CD8-positive, alpha-beta memory T cell (primary cell): ENCODE results near the gene ZNF385C. TPM values are rescaled to one million over a fixed set of nuclear protein-coding genes. Genes with fewer than 3 reads are reported as not detected.
A peak's percentile ranks its signal among the peaks of the same experiment; 100 is the strongest.

Source experiments
- CTCF ChIA-PET: fragments of 350-600 bp; sonication (Branson Sonifier 250); formaldehyde crosslinking; loops from one replicate; lab custom pipeline; 2021; ENCODE audit warnings: antibody characterized with exemption; lab: Charles Lee
- POLR2A ChIA-PET: fragments of 350-600 bp; sonication (Branson Sonifier 250); formaldehyde crosslinking; loops from one replicate; lab custom pipeline; 2021; ENCODE audit warnings: antibody characterized with exemption; lab: Charles Lee
- DNase-seq, 5 donors: peaks; one replicate each; pipeline versions ENCODE4 v3.0.0 to v3.0.0-alpha.2; 2020 to 2022; ENCODE audit warnings: mixed read lengths in 1 of 5
- H3K27ac ChIP-seq: one replicate; pipeline ENCODE4 v1.7.0; 2013; ENCODE audit warnings: low read depth, mild to moderate bottlenecking, low read length, moderate library complexity
- H3K27me3 ChIP-seq: 2 replicates; pipeline ENCODE4 v1.7.0; 2013; ENCODE audit warnings: low read length, mild to moderate bottlenecking; ENCODE audit not compliant: insufficient read depth, poor library complexity, severe bottlenecking
- H3K36me3 ChIP-seq: 2 replicates; pipeline ENCODE4 v1.7.0; 2013; ENCODE audit warnings: mild to moderate bottlenecking, low read length, moderate library complexity; ENCODE audit not compliant: insufficient read depth
- H3K4me1 ChIP-seq: 2 replicates; pipeline ENCODE4 v1.7.0; 2013; ENCODE audit warnings: mild to moderate bottlenecking, low read length, moderate library complexity; ENCODE audit not compliant: insufficient read depth
- H3K4me3 ChIP-seq: 2 replicates; pipeline ENCODE4 v1.7.0; 2013; ENCODE audit warnings: mild to moderate bottlenecking, low read length
- H3K9me3 ChIP-seq: 2 replicates; pipeline ENCODE4 v1.7.0; 2013; ENCODE audit warnings: mild to moderate bottlenecking, low read length
- H3K27ac Mint-ChIP-seq, 8 donors: one replicate each; pipeline ENCODE4 v1.8.0; 2020 to 2021; ENCODE audit warnings: mixed read lengths in 8 of 8, mild to moderate bottlenecking in 6 of 8, inconsistent platforms in 3 of 8, moderate library complexity in 3 of 8
- H3K27me3 Mint-ChIP-seq, 2 donors: one replicate each; pipeline ENCODE4 v1.8.0; 2020 to 2021; ENCODE audit warnings: mixed read lengths in 2 of 2, mild to moderate bottlenecking in 1 of 2, moderate library complexity in 1 of 2
- H3K36me3 Mint-ChIP-seq, 3 donors: one replicate each; pipeline ENCODE4 v1.8.0; 2020 to 2021; ENCODE audit warnings: mixed read lengths in 3 of 3, inconsistent platforms in 1 of 3, mild to moderate bottlenecking in 1 of 3
- H3K4me1 Mint-ChIP-seq, 3 donors: one replicate each; pipeline ENCODE4 v1.8.0; 2020 to 2021; ENCODE audit warnings: mixed read lengths in 3 of 3, inconsistent platforms in 1 of 3, mild to moderate bottlenecking in 1 of 3
- H3K4me3 Mint-ChIP-seq, 7 donors: one replicate each; pipeline ENCODE4 v1.8.0; 2020 to 2021; ENCODE audit warnings: mixed read lengths in 7 of 7, mild to moderate bottlenecking in 6 of 7, moderate library complexity in 4 of 7, inconsistent platforms in 2 of 7
- H3K9me3 Mint-ChIP-seq, 5 donors: one replicate each; pipeline ENCODE4 v1.8.0; 2020 to 2022; ENCODE audit warnings: mixed read lengths in 5 of 5, mild to moderate bottlenecking in 3 of 5, moderate library complexity in 2 of 5, inconsistent platforms in 1 of 5
- polyA plus RNA-seq: library from polyadenylated mRNA; unstranded; fragments of 300-500 nt; fragmentation: Illumina TruSeq; gene quantifications from one replicate; pipeline ENCODE4 v1.2.3, GENCODE V29; 2021
- total RNA-seq, 2 experiments: library from RNA; stranded (reverse); gene quantifications; one replicate each; pipeline ENCODE4 v1.2.3, GENCODE V29; 2021

ZNF385C gene
- total and polyA plus RNA-seq, 3 experiments from 2014 or later: not detected

GRCh38 chr17:42110301-42111264 lies 12.3 kb upstream of the ZNF385C start:
- Mint-ChIP-seq H3K27ac (peak overlapping the region in 7 of 8 donors; percentile 26 to 90 (median 70)), H3K9me3 (no peaks in the 10 kb centered on the region), H3K36me3 (peaks cover 0 to 30% (median 7%) of the 10 kb centered on the region in 3 donors), H3K27me3 (no peaks in the 10 kb centered on the region), H3K4me3 (peak overlapping the region; percentile 39 to 89 (median 56)), H3K4me1 (peaks cover 27 to 52% (median 28%) of the 10 kb centered on the region in 3 donors)
- H3K4me1 ChIP-seq: peaks cover 31% of the 10 kb centered on the region
- H3K36me3 ChIP-seq: no peaks in the 10 kb centered on the region
- H3K27ac ChIP-seq: no peak overlapping the region
- ChIA-PET POLR2A (no interaction called here), CTCF (interaction anchor here (1.1 to 11.7 kb wide), 7 partner anchors 9 to 147 kb away, joined by 3 to 109 read pairs (median 3); partner anchors contain the start of gene DNAJC7)
- H3K4me3 ChIP-seq: no peak overlapping the region
- H3K9me3 ChIP-seq: no peaks in the 10 kb centered on the region
- DNase-seq: no peak
- no peaks in the 10 kb centered on the region for H3K27me3 ChIP-seq

GRCh38 chr17:42109086-42109485 lies 10.8 kb upstream of the ZNF385C start:
- H3K36me3 ChIP-seq: no peaks in the 10 kb centered on the region
- Mint-ChIP-seq H3K4me1 (peaks cover 22 to 47% (median 28%) of the 10 kb centered on the region in 3 donors), H3K36me3 (peaks cover 0 to 39% (median 6%) of the 10 kb centered on the region in 3 donors), H3K27me3 (no peaks in the 10 kb centered on the region), H3K27ac (peak overlapping the region in 2 of 8 donors; percentile 8 to 43), H3K9me3 (no peaks in the 10 kb centered on the region), H3K4me3 (peak overlapping the region in 1 of 7 donors; percentile 6)
- POLR2A ChIA-PET: no interaction called here
- peaks cover 31% of the 10 kb centered on the region for H3K4me1 ChIP-seq
- CTCF ChIA-PET: interaction anchor here (1.4 to 2.1 kb wide), 2 partner anchors 41 to 84 kb away, joined by 3 to 5 read pairs; no protein-coding TSS in a partner anchor
- DNase-seq: no peak
- no peak overlapping the region for H3K4me3 ChIP-seq
- no peak overlapping the region for H3K27ac ChIP-seq
- no peaks in the 10 kb centered on the region for H3K9me3 ChIP-seq
- H3K27me3 ChIP-seq: no peaks in the 10 kb centered on the region

GRCh38 chr17:42107597-42108576 lies 9.6 kb upstream of the ZNF385C start:
- Histone ChIP-seq H3K4me1 (peaks cover 25% of the 10 kb centered on the region), H3K4me3 (no peak overlapping the region), H3K27ac (no peak overlapping the region), H3K9me3 (no peaks in the 10 kb centered on the region), H3K36me3 (no peaks in the 10 kb centered on the region), H3K27me3 (no peaks in the 10 kb centered on the region)
- Mint-ChIP-seq H3K4me3 (peak overlapping the region; percentile 48 to 80 (median 59)), H3K27me3 (no peaks in the 10 kb centered on the region), H3K36me3 (peaks cover 0 to 46% (median 6%) of the 10 kb centered on the region in 3 donors), H3K4me1 (peaks cover 21 to 47% (median 28%) of the 10 kb centered on the region in 3 donors), H3K9me3 (no peaks in the 10 kb centered on the region), H3K27ac (peak overlapping the region in 4 of 8 donors; percentile 17 to 82 (median 52))
- ChIA-PET CTCF (interaction anchor here (1.1 to 2.1 kb wide), 5 partner anchors 8 to 90 kb away, joined by 3 to 8 read pairs (median 3); partner anchors contain the start of genes DNAJC7 and NKIRAS2), POLR2A (interaction anchor here (0.6 to 0.9 kb wide), 2 partner anchors 12 to 21 kb away, joined by 3 read pairs; no protein-coding TSS in a partner anchor)
- DNase-seq: peak; percentile 86 to 92 (median 87)

- no peaks in the 10 kb centered on the region for H3K9me3 Mint-ChIP-seq
- H3K4me1 Mint-ChIP-seq: peaks cover 14 to 40% (median 23%) of the 10 kb centered on the region in 3 donors
- ChIA-PET CTCF (interaction anchor here (0.9 to 2.1 kb wide), 5 partner anchors 9 to 141 kb away, joined by 3 to 8 read pairs (median 3); partner anchors contain the start of gene CNP), POLR2A (interaction anchor here (0.6 kb wide), 1 partner anchor 101 kb away, joined by 4 read pairs; no protein-coding TSS in a partner anchor)
- H3K27me3 Mint-ChIP-seq: no peaks in the 10 kb centered on the region
- Histone ChIP-seq H3K9me3 (no peaks in the 10 kb centered on the region), H3K4me3 (no peak overlapping the region), H3K27ac (no peak overlapping the region), H3K27me3 (no peaks in the 10 kb centered on the region), H3K4me1 (peaks cover 22% of the 10 kb centered on the region), H3K36me3 (no peaks in the 10 kb centered on the region)
- no peak overlapping the region for H3K27ac Mint-ChIP-seq
- H3K36me3 Mint-ChIP-seq: peaks cover 0 to 47% (median 6%) of the 10 kb centered on the region in 3 donors
- H3K4me3 Mint-ChIP-seq: peak overlapping the region in 5 of 7 donors; percentile 23 to 75 (median 58)
- DNase-seq: no peak
These were observed 8.9 kb upstream of the ZNF385C start for GRCh38 chr17:42107124-42107523.

- peak overlapping the region in 1 of 8 donors; percentile 50 for H3K27ac Mint-ChIP-seq
- Histone ChIP-seq H3K4me1 (peaks cover 11% of the 10 kb centered on the region), H3K4me3 (no peak overlapping the region), H3K27ac (no peak overlapping the region), H3K27me3 (no peaks in the 10 kb centered on the region), H3K9me3 (no peaks in the 10 kb centered on the region), H3K36me3 (no peaks in the 10 kb centered on the region)
- H3K9me3 Mint-ChIP-seq: no peaks in the 10 kb centered on the region
- H3K4me3 Mint-ChIP-seq: no peak overlapping the region
- ChIA-PET CTCF (interaction anchor here (1.0 to 1.2 kb wide), 3 partner anchors 10 to 38 kb away, joined by 3 to 4 read pairs (median 3); no protein-coding TSS in a partner anchor), POLR2A (no interaction called here)
- no peak for DNase-seq
- H3K27me3 Mint-ChIP-seq: no peaks in the 10 kb centered on the region
- peaks cover 0 to 47% (median 6%) of the 10 kb centered on the region in 3 donors for H3K36me3 Mint-ChIP-seq
- H3K4me1 Mint-ChIP-seq: peaks cover 10 to 29% (median 15%) of the 10 kb centered on the region in 3 donors
These were observed 7.7 kb upstream of the ZNF385C start for GRCh38 chr17:42106009-42106408.

GRCh38 chr17:42104264-42104663 lies 6.0 kb upstream of the ZNF385C start:
- H3K4me3 Mint-ChIP-seq: no peak overlapping the region

More at GRCh38 chr17:42104264-42104663, 6.0 kb upstream of the ZNF385C start:
- no peaks in the 10 kb centered on the region for H3K27me3 ChIP-seq
- no peaks in the 10 kb centered on the region for H3K27me3 Mint-ChIP-seq
- peaks cover 0 to 16% (median 6%) of the 10 kb centered on the region in 3 donors for H3K4me1 Mint-ChIP-seq
- CTCF ChIA-PET: interaction anchor here (0.6 to 1.6 kb wide), 4 partner anchors 11 to 39 kb away, joined by 3 to 4 read pairs (median 3); no protein-coding TSS in a partner anchor
- no peaks in the 10 kb centered on the region for H3K36me3 ChIP-seq
- no peak overlapping the region for H3K27ac Mint-ChIP-seq
- DNase-seq: peak in 1 of 5 donors; percentile 12
- POLR2A ChIA-PET: interaction anchor here (0.6 kb wide), 1 partner anchor 17 kb away, joined by 3 read pairs; the partner anchor contains the start of gene KAT2A
- peaks cover 9% of the 10 kb centered on the region for H3K4me1 ChIP-seq
- no peak overlapping the region for H3K27ac ChIP-seq
- no peaks in the 10 kb centered on the region for H3K9me3 Mint-ChIP-seq
- peaks cover 0 to 39% (median 3%) of the 10 kb centered on the region in 3 donors for H3K36me3 Mint-ChIP-seq
- no peak overlapping the region for H3K4me3 ChIP-seq
- H3K9me3 ChIP-seq: no peaks in the 10 kb centered on the region
